GM12874 (cell line): ENCODE results near the gene AGPS.

Experiments
- TF ChIP-seq, protein P1 (sequence below): IDR thresholded peaks from 2 replicates; pipeline ENCODE4 v1.5.1; 2011; ENCODE audit warnings: low read depth, mild to moderate bottlenecking, control low read depth, low read length, moderate library complexity; ENCODE audit not compliant: insufficient read depth

The AGPS gene

DNA sequence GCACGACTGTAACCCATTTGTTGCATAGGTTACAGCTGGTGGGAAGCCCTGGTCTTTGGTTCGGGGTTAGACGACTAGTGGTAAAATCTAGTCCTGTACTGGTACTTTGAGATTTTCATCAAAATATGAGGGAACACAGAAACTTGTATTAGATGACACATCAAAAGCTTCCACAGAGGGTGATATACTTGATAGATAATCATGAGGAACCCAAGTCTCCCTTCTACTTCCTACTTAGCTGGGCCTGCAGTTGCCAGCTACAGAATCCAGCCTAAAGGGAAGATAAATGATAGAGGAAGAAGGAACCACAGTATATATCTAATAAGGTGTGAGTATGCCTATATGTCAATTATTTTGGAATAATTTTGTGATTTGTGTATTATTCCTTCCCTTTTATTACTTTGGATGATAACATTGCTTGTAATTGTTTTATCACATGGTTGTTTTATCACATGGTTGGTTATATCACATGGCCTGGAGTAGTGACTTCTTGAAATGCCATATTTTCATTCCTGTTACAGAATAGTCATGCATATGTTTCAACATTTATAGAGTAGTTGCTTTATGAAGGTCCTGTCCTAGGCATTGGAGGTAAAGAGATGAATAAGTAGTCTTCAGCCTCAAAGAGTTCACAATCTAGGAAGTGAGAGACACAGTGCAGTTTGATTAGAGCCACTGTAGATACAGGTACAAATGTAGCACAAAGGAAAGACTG, 2.9 kb downstream of the AGPS start:
- TF ChIP-seq, protein P1, sequence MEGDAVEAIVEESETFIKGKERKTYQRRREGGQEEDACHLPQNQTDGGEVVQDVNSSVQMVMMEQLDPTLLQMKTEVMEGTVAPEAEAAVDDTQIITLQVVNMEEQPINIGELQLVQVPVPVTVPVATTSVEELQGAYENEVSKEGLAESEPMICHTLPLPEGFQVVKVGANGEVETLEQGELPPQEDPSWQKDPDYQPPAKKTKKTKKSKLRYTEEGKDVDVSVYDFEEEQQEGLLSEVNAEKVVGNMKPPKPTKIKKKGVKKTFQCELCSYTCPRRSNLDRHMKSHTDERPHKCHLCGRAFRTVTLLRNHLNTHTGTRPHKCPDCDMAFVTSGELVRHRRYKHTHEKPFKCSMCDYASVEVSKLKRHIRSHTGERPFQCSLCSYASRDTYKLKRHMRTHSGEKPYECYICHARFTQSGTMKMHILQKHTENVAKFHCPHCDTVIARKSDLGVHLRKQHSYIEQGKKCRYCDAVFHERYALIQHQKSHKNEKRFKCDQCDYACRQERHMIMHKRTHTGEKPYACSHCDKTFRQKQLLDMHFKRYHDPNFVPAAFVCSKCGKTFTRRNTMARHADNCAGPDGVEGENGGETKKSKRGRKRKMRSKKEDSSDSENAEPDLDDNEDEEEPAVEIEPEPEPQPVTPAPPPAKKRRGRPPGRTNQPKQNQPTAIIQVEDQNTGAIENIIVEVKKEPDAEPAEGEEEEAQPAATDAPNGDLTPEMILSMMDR, result no peak

DNA sequence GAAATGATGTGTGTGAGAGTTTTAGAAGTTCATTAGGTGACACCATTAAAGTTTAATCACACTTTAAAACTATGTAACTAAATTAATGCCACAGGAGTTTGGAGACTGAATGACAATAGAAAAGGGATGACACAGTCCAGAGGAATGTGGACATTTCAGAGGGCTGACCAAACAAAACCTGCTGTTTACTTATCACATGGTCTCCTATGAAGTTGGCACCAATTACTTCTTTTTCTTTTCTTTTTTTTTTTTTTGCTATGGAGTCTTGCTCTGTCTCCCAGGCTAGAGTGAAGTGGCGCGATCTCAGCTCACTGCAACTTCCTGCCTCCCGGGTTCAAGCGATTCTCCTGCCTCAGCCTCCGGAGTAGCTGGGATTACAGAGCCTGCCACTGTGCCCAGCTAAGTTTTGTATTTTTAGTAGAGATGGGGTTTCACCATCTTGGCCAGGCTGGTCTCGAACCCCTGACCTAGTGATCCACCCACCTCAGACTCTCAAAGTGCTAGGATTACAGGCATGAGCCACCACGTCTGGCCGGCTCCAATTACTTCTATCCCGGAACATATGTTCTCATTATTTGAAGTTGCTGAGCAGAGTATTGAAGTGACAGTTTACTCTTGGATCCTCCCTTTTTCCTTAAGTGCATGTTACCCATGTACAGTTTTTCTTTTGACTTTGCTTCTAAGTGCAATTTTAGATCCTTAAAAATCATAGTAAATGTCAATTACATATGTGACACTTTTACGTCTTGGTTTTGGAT, 4.3 kb downstream of the AGPS start:
- TF ChIP-seq, protein P1, result no peak

DNA sequence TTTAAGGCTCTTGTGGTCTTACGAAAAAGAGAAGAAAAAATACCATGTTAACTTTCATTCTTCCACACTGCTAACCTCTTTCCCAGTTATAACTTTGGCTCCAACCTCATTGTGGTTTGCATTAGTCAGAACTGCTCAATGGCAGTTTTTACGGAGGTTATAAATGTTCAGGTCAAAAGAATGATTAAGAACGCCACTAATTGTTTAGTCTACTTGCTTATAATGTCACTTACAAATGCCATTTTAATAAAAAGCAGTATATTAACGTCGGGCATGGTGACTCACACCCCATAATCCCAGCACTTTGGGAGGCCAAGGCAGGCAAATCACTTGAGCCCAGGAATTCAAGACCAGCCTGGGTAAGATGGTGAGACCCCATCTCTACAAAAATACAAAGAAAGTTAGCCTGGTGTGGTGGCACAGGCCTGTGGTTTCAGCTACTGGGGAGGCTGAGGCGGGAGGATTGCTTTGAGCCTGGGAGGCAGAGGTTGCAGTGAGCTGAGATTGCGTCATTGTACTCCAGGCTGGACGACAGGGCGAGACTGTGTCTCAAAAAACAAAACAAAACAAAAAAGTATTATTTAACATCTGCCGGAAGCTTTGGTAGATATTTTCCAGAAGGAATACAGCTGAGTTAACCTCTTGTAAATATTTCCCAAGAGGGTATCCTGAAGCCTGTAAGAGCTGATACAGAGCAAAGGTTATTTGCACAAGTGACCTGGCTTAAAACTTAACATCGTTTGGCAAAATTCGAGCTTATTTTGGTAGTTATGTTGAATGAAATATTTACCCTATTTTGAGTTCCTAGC, 5.1 kb downstream of the AGPS start:
- TF ChIP-seq, protein P1, result no peak

DNA sequence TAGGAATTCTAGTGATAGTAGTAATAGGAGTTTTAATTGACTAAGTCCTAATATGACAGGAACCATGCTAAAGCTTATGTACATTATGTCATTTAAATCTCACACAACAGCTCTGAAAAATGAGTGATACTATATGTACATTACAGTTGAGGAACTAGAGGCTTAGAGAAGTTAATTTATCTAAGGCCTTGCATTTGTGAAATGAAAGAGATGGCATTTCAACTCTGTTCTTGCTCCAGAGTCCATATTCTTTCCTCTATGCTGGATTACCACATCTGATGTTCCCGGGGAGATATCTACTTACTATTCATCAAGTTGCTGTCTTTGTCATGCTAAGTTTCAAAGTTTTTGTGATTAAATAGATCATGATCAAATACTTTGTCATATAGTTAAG, 5.7 kb downstream of the AGPS start:
- TF ChIP-seq, protein P1, result no peak

DNA sequence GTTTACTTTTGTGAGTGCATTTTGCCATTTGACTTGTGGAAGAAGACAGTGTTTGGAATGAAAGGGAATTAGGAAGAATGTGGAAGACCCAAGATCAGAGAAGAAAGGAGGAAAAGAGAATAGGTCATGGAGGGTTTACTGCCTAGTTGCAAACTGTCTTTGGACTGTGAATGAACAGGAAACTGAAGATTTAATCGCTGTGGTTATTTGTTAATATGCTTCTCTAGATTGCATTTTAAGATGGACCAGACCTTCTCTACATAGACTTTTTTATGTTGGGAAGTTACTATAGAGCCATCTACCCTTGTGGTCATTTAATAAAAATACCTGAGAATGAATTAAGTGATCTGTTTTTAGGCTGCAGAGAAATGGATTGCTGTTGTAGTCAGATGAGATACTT, 6.2 kb downstream of the AGPS start:
- TF ChIP-seq, protein P1, result no peak

DNA sequence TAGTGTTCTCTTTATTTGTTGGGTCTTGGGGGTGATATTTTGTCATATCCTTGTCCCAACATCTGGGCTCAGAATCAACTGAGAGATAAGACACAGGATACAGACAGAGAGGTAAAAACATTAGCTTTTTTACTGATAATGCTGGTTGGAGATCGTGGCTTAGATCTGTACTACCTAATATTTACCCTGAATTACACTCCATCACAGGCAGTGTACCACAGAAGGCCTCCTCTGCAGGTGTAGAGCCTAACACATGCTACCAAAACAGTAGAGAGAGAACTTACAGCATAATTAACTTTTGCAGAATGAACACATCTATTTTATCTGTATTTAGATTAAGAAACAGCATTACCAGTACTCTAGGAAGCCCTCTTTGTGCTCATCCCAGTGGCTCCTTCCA, 6.8 kb downstream of the AGPS start:
- TF ChIP-seq, protein P1, result no peak

DNA sequence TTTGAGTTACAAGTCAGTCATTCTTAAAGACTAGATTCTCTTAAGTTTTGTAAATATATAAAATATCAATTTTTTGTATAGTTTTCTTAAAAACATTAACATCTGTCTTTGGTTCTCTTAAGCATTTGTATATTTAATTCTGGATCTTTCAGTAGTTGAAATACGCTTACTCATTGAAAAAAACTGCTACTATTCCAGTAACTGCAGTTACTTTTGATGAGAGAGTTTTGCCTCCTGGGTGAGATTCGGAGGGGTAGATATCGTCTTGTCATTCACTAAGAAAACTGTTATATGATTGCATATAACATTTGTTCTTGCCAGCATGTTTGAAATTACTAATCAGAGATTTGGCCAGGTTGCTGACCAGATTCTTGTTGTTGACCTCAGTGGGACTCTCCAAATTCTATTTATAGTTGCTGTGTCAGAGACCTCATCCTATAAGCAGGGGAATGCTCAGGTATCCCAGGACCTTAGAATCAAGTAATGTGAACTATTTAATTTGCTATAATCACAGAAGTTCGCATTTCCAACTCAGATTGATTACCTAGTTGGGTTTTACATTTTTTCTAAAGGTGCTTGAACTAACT, 7.9 kb downstream of the AGPS start:
- TF ChIP-seq, protein P1, result no peak
